ENCODE results near the gene PTPRT.

The PTPRT gene

GRCh38 chr20:42442716-42443115 lies 747.0 kb downstream of the PTPRT start:
- no peaks in the 10 kb centered on the region for H3K9me3 ChIP-seq (ENCODE audit: low read depth, low read length)
- H3K27ac ChIP-seq: no peak overlapping the region
- DNase-seq (ENCODE audit: low read depth, low spot score): no peak
- TF ChIP-seq EZH2 (IDR thresholded peaks at IDR 0.05): no peak
- no peak for TF ChIP-seq FOXP2 (optimal IDR thresholded peaks at IDR 0.05; ENCODE audit: control extremely low read depth, extremely low read length, insufficient read depth)
- TF ChIP-seq POLR2AphosphoS5 (IDR thresholded peaks at IDR 0.05; ENCODE audit: borderline replicate concordance, low read depth, low read length): no peak
- H3K9ac ChIP-seq (ENCODE audit: insufficient read length): no peak overlapping the region
- no peaks in the 10 kb centered on the region for H3K36me3 ChIP-seq (ENCODE audit: insufficient read depth, low read length)
- no peak overlapping the region for H3K4me3 ChIP-seq

DNA sequence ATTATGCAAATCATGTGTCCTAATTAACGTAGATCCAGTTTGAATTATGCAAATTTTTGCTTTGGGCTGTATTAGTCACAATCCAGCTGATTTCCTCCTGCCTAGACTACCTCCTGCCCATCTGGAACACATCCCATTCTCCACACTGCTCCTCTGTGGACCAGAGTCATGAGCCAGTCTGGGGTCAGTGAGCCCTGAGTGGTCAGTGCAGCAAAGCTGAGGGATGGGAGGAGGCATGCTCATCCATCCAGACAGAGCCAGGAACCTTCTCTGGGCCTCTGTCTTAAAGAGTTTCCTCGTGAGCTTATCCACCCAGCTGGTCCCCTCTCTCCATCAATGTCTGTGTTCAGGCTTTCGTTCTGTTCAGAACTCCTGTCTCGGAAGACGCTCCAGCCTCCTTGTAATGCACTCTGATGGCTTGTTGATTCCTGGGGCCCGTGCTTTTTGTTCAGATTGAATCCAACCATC lies 747.8 kb downstream of the PTPRT start:
- no peak for TF ChIP-seq EZH2 (IDR thresholded peaks at IDR 0.05)
- no peak for TF ChIP-seq POLR2AphosphoS5 (IDR thresholded peaks at IDR 0.05; ENCODE audit: borderline replicate concordance, low read depth, low read length)
- no peak for TF ChIP-seq FOXP2 (optimal IDR thresholded peaks at IDR 0.05; ENCODE audit: control extremely low read depth, extremely low read length, insufficient read depth)
- H3K36me3 ChIP-seq (ENCODE audit: insufficient read depth, low read length): no peaks in the 10 kb centered on the region
- H3K9me3 ChIP-seq (ENCODE audit: low read depth, low read length): no peaks in the 10 kb centered on the region
- no peak for DNase-seq (ENCODE audit: low read depth, low spot score)
- no peak overlapping the region for H3K27ac ChIP-seq
- H3K4me3 ChIP-seq: no peak overlapping the region
- H3K9ac ChIP-seq (ENCODE audit: insufficient read length): no peak overlapping the region

DNA sequence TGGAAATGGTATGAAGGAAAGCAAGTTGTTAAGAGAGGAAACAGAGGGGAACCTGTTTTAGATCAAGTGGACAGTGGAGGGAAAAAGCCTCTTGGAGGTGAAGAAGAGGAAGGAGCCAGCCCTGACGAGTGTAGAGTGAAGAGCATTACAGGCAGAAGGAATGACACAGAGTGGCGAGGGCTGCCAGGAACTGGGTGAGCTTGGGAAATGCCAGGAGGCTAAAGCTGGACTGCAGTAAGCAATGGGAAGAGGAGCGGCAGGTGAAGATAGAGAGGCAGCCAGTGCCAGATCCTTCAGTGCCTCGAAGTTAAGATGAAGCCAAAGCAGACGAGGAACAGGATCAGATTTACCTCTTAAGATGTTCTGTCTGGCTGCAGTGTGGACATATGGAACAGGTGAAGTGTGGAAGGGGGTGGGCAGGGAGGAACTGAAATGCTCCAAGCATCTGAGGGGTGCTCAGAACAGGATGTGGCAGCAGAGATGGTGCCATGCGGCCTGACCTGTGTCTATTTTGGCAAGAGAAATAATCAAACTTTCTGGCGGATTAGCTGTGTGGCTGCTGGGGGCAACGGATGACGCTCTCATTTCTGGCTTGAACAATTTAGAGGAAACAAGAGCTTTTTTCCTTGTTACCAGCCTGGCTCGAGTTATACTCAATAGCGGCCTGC lies 748.4 kb downstream of the PTPRT start:
- DNase-seq (ENCODE audit: low read depth, low spot score): no peak
- H3K9me3 ChIP-seq (ENCODE audit: low read depth, low read length): no peaks in the 10 kb centered on the region
- no peak overlapping the region for H3K4me3 ChIP-seq
- no peak overlapping the region for H3K27ac ChIP-seq
- no peaks in the 10 kb centered on the region for H3K36me3 ChIP-seq (ENCODE audit: insufficient read depth, low read length)
- H3K9ac ChIP-seq (ENCODE audit: insufficient read length): no peak overlapping the region
- no peak for TF ChIP-seq EZH2 (IDR thresholded peaks at IDR 0.05)
- no peak for TF ChIP-seq POLR2AphosphoS5 (IDR thresholded peaks at IDR 0.05; ENCODE audit: borderline replicate concordance, low read depth, low read length)
- no peak for TF ChIP-seq FOXP2 (optimal IDR thresholded peaks at IDR 0.05; ENCODE audit: control extremely low read depth, extremely low read length, insufficient read depth)

- Histone ChIP-seq H3K36me3 (ENCODE audit: insufficient read depth, low read length) (no peaks in the 10 kb centered on the region), H3K9me3 (ENCODE audit: low read depth, low read length) (no peaks in the 10 kb centered on the region), H3K9ac (ENCODE audit: insufficient read length) (no peak overlapping the region), H3K4me3 (no peak overlapping the region), H3K27ac (no peak overlapping the region)
- TF ChIP-seq FOXP2 (optimal IDR thresholded peaks at IDR 0.05; ENCODE audit: control extremely low read depth, extremely low read length, insufficient read depth) (no peak), EZH2 (IDR thresholded peaks at IDR 0.05) (no peak), POLR2AphosphoS5 (IDR thresholded peaks at IDR 0.05; ENCODE audit: borderline replicate concordance, low read depth, low read length) (no peak)
- no peak for DNase-seq (ENCODE audit: low read depth, low spot score)
Measured at GRCh38 chr20:42435230-42435629, 754.5 kb downstream of the PTPRT start.

DNA sequence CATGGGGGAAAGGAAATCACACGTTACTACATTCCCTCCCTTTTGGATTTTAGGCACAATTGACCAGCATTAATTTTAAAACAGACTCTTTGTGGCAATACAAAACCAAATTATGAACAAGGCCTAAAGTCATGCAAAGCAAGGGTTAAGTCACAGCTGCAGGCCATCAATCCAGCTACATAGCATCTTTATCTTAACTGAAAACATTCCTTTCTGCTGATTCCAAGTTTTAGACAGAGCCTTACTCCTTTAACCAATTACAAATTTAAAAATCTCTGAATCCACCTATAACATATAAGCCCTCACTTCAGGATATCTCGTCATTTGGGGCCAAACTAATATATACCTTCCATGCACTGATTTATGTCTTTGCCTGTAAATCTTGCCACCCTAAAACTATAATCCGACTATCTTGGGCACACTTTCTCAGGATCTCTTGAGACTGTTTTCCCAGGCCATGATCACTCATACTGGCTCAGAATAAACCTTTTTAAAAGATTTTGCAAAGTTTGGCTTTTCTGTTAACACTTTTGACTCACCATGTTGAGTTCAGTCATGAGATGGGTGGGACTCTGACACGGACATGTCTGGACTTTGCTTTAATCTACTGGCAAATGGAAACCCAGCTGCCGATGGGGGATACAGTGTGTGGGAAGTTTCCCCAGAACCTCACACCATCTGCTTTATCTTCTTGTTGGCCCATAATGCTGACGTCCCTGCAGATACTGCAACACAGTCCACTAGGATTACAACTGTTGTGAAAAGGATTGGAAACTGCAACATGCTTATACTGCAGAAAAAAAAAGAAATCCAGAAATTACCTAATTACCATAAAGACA lies 757.0 kb downstream of the PTPRT start:
- Histone ChIP-seq H3K4me3 (no peak overlapping the region), H3K9me3 (ENCODE audit: low read depth, low read length) (no peaks in the 10 kb centered on the region), H3K27ac (no peak overlapping the region), H3K9ac (ENCODE audit: insufficient read length) (no peak overlapping the region), H3K36me3 (ENCODE audit: insufficient read depth, low read length) (no peaks in the 10 kb centered on the region)
- TF ChIP-seq EZH2 (IDR thresholded peaks at IDR 0.05): no peak
- no peak for TF ChIP-seq POLR2AphosphoS5 (IDR thresholded peaks at IDR 0.05; ENCODE audit: borderline replicate concordance, low read depth, low read length)
- no peak for TF ChIP-seq FOXP2 (optimal IDR thresholded peaks at IDR 0.05; ENCODE audit: control extremely low read depth, extremely low read length, insufficient read depth)
- no peak for DNase-seq (ENCODE audit: low read depth, low spot score)

DNA sequence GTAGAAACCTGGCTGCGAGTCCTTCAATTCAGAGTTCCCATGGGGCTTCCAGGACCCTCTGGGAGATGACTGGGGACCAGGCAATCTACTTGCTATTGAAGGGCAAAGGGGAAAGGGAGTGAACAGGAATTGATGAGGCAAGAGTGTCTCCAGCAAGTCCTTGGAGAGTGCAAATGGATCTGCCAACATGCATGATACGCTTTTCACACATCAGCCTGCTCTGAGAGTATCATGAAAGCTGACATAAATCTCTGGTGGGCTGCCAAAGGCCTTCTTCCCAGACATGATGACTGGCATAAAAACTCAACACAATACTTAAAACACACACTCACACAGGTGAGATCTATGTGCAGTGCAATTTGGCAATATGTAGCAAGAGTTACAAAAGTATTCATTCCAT lies 759.1 kb downstream of the PTPRT start:
- H3K9ac ChIP-seq (ENCODE audit: insufficient read length): no peak overlapping the region
- no peaks in the 10 kb centered on the region for H3K36me3 ChIP-seq (ENCODE audit: insufficient read depth, low read length)
- H3K27ac ChIP-seq: no peak overlapping the region
- H3K9me3 ChIP-seq (ENCODE audit: low read depth, low read length): no peaks in the 10 kb centered on the region
- TF ChIP-seq FOXP2 (optimal IDR thresholded peaks at IDR 0.05; ENCODE audit: control extremely low read depth, extremely low read length, insufficient read depth) (no peak), EZH2 (IDR thresholded peaks at IDR 0.05) (no peak), POLR2AphosphoS5 (IDR thresholded peaks at IDR 0.05; ENCODE audit: borderline replicate concordance, low read depth, low read length) (no peak)
- no peak for DNase-seq (ENCODE audit: low read depth, low spot score)
- H3K4me3 ChIP-seq: no peak overlapping the region

- H3K27ac ChIP-seq: no peak overlapping the region
- DNase-seq (ENCODE audit: low read depth, low spot score): no peak
- no peaks in the 10 kb centered on the region for H3K36me3 ChIP-seq (ENCODE audit: insufficient read depth, low read length)
- no peaks in the 10 kb centered on the region for H3K9me3 ChIP-seq (ENCODE audit: low read depth, low read length)
- H3K4me3 ChIP-seq: no peak overlapping the region
- no peak for TF ChIP-seq FOXP2 (optimal IDR thresholded peaks at IDR 0.05; ENCODE audit: control extremely low read depth, extremely low read length, insufficient read depth)
- no peak for TF ChIP-seq POLR2AphosphoS5 (IDR thresholded peaks at IDR 0.05; ENCODE audit: borderline replicate concordance, low read depth, low read length)
- no peak for TF ChIP-seq EZH2 (IDR thresholded peaks at IDR 0.05)
- no peak overlapping the region for H3K9ac ChIP-seq (ENCODE audit: insufficient read length)
Measured at GRCh38 chr20:42429761-42430458, 759.8 kb downstream of the PTPRT start.
